GM19372 (cell line): Measurements from ENCODE around the gene ATXN3L.
"Not testable (repeated sequence)": the region's sequence is repeated elsewhere in the genome, so short reads cannot be mapped to it uniquely, and the experiment has no call there.

Experiments used
- ATAC-seq: cut with Tn5 transposase; IDR thresholded peaks from one replicate; pipeline ENCODE4 v1.9.1; 2021; ENCODE audit warnings: mild to moderate bottlenecking, low read depth, moderate library complexity; ENCODE audit not compliant: unreplicated experiment

Gene ATXN3L

GRCh38 chrX:13309631-13310030 lies 10.2 kb downstream of the ATXN3L start:
- ATAC-seq, result no peak

GRCh38 chrX:13307041-13307440 lies 12.8 kb downstream of the ATXN3L start:
- ATAC-seq, result no peak

- ATAC-seq, result no peak
Observed at GRCh38 chrX:13305108-13305507, 14.7 kb downstream of the ATXN3L start.

- no peak for ATAC-seq
Observed at GRCh38 chrX:13304052-13304451, 15.8 kb downstream of the ATXN3L start.

- ATAC-seq, result not testable (repeated sequence)
Observed at GRCh38 chrX:13303248-13303647, 16.6 kb downstream of the ATXN3L start.

- ATAC-seq, result no peak
Observed at GRCh38 chrX:13298836-13299235, 21.0 kb downstream of the ATXN3L start.

- ATAC-seq, result no peak
Observed at GRCh38 chrX:13295841-13296240, 24.0 kb downstream of the ATXN3L start.

- no peak for ATAC-seq
Observed at GRCh38 chrX:13293700-13294099, 26.2 kb downstream of the ATXN3L start.

GRCh38 chrX:13290891-13291614 lies 28.8 kb downstream of the ATXN3L start:
- ATAC-seq, result no peak

GRCh38 chrX:13288671-13289070 lies 31.2 kb downstream of the ATXN3L start:
- ATAC-seq, result no peak

GRCh38 chrX:13287816-13288215 lies 32.0 kb downstream of the ATXN3L start:
- no peak for ATAC-seq

- no peak for ATAC-seq
Observed at GRCh38 chrX:13285693-13286092, 34.2 kb downstream of the ATXN3L start.

GRCh38 chrX:13285229-13285628 lies 34.6 kb downstream of the ATXN3L start:
- ATAC-seq, result no peak

- ATAC-seq, result no peak
Observed at GRCh38 chrX:13284570-13284969, 35.3 kb downstream of the ATXN3L start.

- ATAC-seq, result no peak
Observed at GRCh38 chrX:13283950-13284546, 35.8 kb downstream of the ATXN3L start.

- ATAC-seq, result no peak
Observed at GRCh38 chrX:13283512-13283911, 36.3 kb downstream of the ATXN3L start.

- no peak for ATAC-seq
Observed at GRCh38 chrX:13281289-13281688, 38.6 kb downstream of the ATXN3L start.

- no peak for ATAC-seq
Observed at GRCh38 chrX:13279279-13280018, 40.4 kb downstream of the ATXN3L start.

GRCh38 chrX:13277539-13277938 lies 42.3 kb downstream of the ATXN3L start:
- no peak for ATAC-seq

- ATAC-seq, result no peak
Observed at GRCh38 chrX:13276991-13277390, 42.9 kb downstream of the ATXN3L start.

GRCh38 chrX:13275031-13275430 lies 44.8 kb downstream of the ATXN3L start:
- ATAC-seq, result no peak

GRCh38 chrX:13272426-13272825 lies 47.4 kb downstream of the ATXN3L start:
- no peak for ATAC-seq
